ENCODE results near the gene CACNB1. TPM values are rescaled to one million over a fixed set of nuclear protein-coding genes. Genes with fewer than 3 reads are reported as not detected.

The CACNB1 gene
- total RNA-seq, 3 donors from 2014 or later (not counting 1 experiment from before 2014, with no cell fraction given) = 23.7 to 28.5 (median 28.1) TPM

DNA sequence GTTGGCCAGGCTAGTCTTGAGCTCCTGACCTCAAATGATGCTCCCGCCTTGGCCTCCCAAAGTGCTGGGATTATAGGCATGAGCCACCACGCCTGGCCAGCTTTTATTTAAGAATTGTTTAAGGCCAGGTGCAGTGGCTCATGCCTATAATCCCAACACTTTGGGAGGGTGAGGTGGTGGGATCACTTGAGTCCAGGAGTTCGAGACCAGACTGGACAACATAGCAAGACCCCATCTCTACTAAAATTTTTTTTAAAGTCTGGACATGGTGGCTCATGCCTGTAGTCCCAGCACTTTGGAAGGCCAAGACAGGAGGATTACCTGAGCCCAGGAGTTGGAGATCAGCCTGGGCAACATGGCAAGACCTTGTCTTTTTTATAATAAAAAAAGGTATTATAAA lies 51.2 kb downstream of the CACNB1 start:
- DNase-seq = no peak
- Histone ChIP-seq H3K4me1 (ENCODE audit: control insufficient read depth, insufficient read depth, low read length) (peaks cover 6% of the 10 kb centered on the region), H3K36me3 (ENCODE audit: control insufficient read depth, insufficient read depth, low read length) (no peaks in the 10 kb centered on the region), H3K4me3 (ENCODE audit: low read length) (no peak overlapping the region), H3K27me3 (ENCODE audit: control insufficient read depth, insufficient read depth, low read length) (peaks cover 10% of the 10 kb centered on the region), H3K27ac (ENCODE audit: low read length) (no peak overlapping the region), H3K9me3 (ENCODE audit: control insufficient read depth, insufficient read depth, low read length) (no peaks in the 10 kb centered on the region)
- intact Hi-C loops (cut with micrococcal nuclease) = no loop called here
- Mint-ChIP-seq H3K27ac (no peak overlapping the region), H3K9me3 (no peaks in the 10 kb centered on the region), H3K27me3 (ENCODE audit: low read depth in 2 of 2) (peaks cover 14% of the 10 kb centered on the region in 2 donors), H3K4me3 (no peak overlapping the region), H3K36me3 (no peaks in the 10 kb centered on the region), H3K4me1 (peaks cover 10 to 18% of the 10 kb centered on the region in 2 donors)
- no peak for ATAC-seq
- 83% methylated on average over 3 of the region's 3 CpGs for WGBS (ENCODE audit: insufficient coverage)
- TF ChIP-seq, protein P1, sequence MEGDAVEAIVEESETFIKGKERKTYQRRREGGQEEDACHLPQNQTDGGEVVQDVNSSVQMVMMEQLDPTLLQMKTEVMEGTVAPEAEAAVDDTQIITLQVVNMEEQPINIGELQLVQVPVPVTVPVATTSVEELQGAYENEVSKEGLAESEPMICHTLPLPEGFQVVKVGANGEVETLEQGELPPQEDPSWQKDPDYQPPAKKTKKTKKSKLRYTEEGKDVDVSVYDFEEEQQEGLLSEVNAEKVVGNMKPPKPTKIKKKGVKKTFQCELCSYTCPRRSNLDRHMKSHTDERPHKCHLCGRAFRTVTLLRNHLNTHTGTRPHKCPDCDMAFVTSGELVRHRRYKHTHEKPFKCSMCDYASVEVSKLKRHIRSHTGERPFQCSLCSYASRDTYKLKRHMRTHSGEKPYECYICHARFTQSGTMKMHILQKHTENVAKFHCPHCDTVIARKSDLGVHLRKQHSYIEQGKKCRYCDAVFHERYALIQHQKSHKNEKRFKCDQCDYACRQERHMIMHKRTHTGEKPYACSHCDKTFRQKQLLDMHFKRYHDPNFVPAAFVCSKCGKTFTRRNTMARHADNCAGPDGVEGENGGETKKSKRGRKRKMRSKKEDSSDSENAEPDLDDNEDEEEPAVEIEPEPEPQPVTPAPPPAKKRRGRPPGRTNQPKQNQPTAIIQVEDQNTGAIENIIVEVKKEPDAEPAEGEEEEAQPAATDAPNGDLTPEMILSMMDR (IDR thresholded peaks at IDR 0.05) = no peak

- Histone ChIP-seq H3K27ac (ENCODE audit: low read length) (no peak overlapping the region), H3K27me3 (ENCODE audit: control insufficient read depth, insufficient read depth, low read length) (peaks cover 1% of the 10 kb centered on the region), H3K9me3 (ENCODE audit: control insufficient read depth, insufficient read depth, low read length) (no peaks in the 10 kb centered on the region), H3K36me3 (ENCODE audit: control insufficient read depth, insufficient read depth, low read length) (no peaks in the 10 kb centered on the region), H3K4me1 (ENCODE audit: control insufficient read depth, insufficient read depth, low read length) (no peaks in the 10 kb centered on the region), H3K4me3 (ENCODE audit: low read length) (no peak overlapping the region)
- DNase-seq = no peak
- Mint-ChIP-seq H3K27me3 (ENCODE audit: low read depth in 2 of 2) (peaks cover 9 to 10% of the 10 kb centered on the region in 2 donors), H3K27ac (peak overlapping the region in 1 of 2 donors; percentile 16), H3K4me3 (no peak overlapping the region), H3K4me1 (peaks cover 5 to 14% of the 10 kb centered on the region in 2 donors), H3K36me3 (no peaks in the 10 kb centered on the region), H3K9me3 (no peaks in the 10 kb centered on the region)
- intact Hi-C loops (cut with micrococcal nuclease) = no loop called here
- 85% methylated on average over 3 of the region's 3 CpGs for WGBS (ENCODE audit: insufficient coverage)
- TF ChIP-seq, protein P1 (IDR thresholded peaks at IDR 0.05) = no peak
- no peak for ATAC-seq
These were observed 52.3 kb downstream of the CACNB1 start for GRCh38 chr17:39145143-39145542.

GRCh38 chr17:39144416-39144840 lies 53.0 kb downstream of the CACNB1 start:
- WGBS (ENCODE audit: insufficient coverage) = 47% methylated on average over 9 of the region's 9 CpGs
- no peak for ATAC-seq

More at GRCh38 chr17:39144416-39144840, 53.0 kb downstream of the CACNB1 start:
- H3K27ac Mint-ChIP-seq = no peak overlapping the region
- Histone ChIP-seq H3K27ac (ENCODE audit: low read length) (no peak overlapping the region), H3K4me3 (ENCODE audit: low read length) (no peak overlapping the region), H3K4me1 (ENCODE audit: control insufficient read depth, insufficient read depth, low read length) (no peaks in the 10 kb centered on the region), H3K36me3 (ENCODE audit: control insufficient read depth, insufficient read depth, low read length) (no peaks in the 10 kb centered on the region), H3K27me3 (ENCODE audit: control insufficient read depth, insufficient read depth, low read length) (no peaks in the 10 kb centered on the region), H3K9me3 (ENCODE audit: control insufficient read depth, insufficient read depth, low read length) (no peaks in the 10 kb centered on the region)
- H3K4me1 Mint-ChIP-seq = peaks cover 0 to 6% of the 10 kb centered on the region in 2 donors
- TF ChIP-seq, protein P1 (IDR thresholded peaks at IDR 0.05) = no peak
- DNase-seq = no peak
- no peak overlapping the region for H3K4me3 Mint-ChIP-seq
- no peaks in the 10 kb centered on the region for H3K36me3 Mint-ChIP-seq
- peaks cover 3 to 4% of the 10 kb centered on the region in 2 donors for H3K27me3 Mint-ChIP-seq (ENCODE audit: low read depth in 2 of 2)
- H3K9me3 Mint-ChIP-seq = no peaks in the 10 kb centered on the region
- intact Hi-C loops (cut with micrococcal nuclease) = no loop called here
